Prostate gland (tissue), 2 donors: ENCODE measurements around the gene LTV1.

Experiments used
- POLR2A ChIP-seq: fragments of 450-650 bp; IDR thresholded peaks from one replicate; pipeline ENCODE4 v1.6.1; 2016; ENCODE audit warnings: antibody characterized with exemption, mild to moderate bottlenecking
- POLR2AphosphoS5 ChIP-seq: sonication (generic); formaldehyde crosslinking; IDR thresholded peaks from one replicate; pipeline ENCODE4 v1.6.1; 2017; ENCODE audit warnings: antibody characterized with exemption
- TF ChIP-seq, protein P1 (sequence below), 4 experiments: fragments of 200-600 bp in 2 of 4; fragments of 450-650 bp in 2 of 4; sonication (generic) in 2 of 4; IDR thresholded peaks; 1 replicate in 3 of 4; 2 replicates in 1 of 4; pipeline ENCODE4 v1.5.1; 2016 to 2019; ENCODE audit warnings: antibody characterized with exemption in 4 of 4, mild to moderate bottlenecking in 2 of 4, moderate library complexity in 2 of 4

- TF ChIP-seq, protein P1, sequence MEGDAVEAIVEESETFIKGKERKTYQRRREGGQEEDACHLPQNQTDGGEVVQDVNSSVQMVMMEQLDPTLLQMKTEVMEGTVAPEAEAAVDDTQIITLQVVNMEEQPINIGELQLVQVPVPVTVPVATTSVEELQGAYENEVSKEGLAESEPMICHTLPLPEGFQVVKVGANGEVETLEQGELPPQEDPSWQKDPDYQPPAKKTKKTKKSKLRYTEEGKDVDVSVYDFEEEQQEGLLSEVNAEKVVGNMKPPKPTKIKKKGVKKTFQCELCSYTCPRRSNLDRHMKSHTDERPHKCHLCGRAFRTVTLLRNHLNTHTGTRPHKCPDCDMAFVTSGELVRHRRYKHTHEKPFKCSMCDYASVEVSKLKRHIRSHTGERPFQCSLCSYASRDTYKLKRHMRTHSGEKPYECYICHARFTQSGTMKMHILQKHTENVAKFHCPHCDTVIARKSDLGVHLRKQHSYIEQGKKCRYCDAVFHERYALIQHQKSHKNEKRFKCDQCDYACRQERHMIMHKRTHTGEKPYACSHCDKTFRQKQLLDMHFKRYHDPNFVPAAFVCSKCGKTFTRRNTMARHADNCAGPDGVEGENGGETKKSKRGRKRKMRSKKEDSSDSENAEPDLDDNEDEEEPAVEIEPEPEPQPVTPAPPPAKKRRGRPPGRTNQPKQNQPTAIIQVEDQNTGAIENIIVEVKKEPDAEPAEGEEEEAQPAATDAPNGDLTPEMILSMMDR (IDR thresholded peaks at IDR 0.05): no peak
- TF ChIP-seq POLR2A (no peak), POLR2AphosphoS5 (no peak)
Observed at GRCh38 chr6:143885116-143885515, 42.0 kb downstream of the LTV1 start.
